Mucosa of rectum (tissue), 2 donors: ENCODE data around the gene OSBP2.

ENCODE experiments used
- H3K27ac ChIP-seq, 2 donors: one replicate each; pipeline ENCODE4 v1.7.0; 2013; ENCODE audit warnings: inconsistent platforms in 2 of 2, low read depth in 2 of 2, low read length in 2 of 2
- H3K27me3 ChIP-seq, 2 donors: one replicate each; pipeline ENCODE4 v1.7.0; 2013; ENCODE audit warnings: low read length in 2 of 2; ENCODE audit not compliant: control insufficient read depth in 2 of 2, insufficient read depth in 2 of 2
- H3K36me3 ChIP-seq, 2 donors: one replicate each; pipeline ENCODE4 v1.7.0; 2013; ENCODE audit warnings: low read length in 2 of 2; ENCODE audit not compliant: control insufficient read depth in 2 of 2, insufficient read depth in 2 of 2
- H3K4me1 ChIP-seq, 2 donors: one replicate each; pipeline ENCODE4 v1.7.0; 2013; ENCODE audit warnings: low read length in 2 of 2, mild to moderate bottlenecking in 1 of 2; ENCODE audit not compliant: control insufficient read depth in 2 of 2, insufficient read depth in 2 of 2
- H3K4me3 ChIP-seq, 2 donors: one replicate each; pipeline ENCODE4 v1.7.0; 2013; ENCODE audit warnings: low read length in 2 of 2
- H3K9ac ChIP-seq, 2 donors: one replicate each; pipeline ENCODE4 v1.7.0; 2013; ENCODE audit warnings: low read length in 2 of 2, low read depth in 1 of 2, mild to moderate bottlenecking in 1 of 2
- H3K9me3 ChIP-seq, 2 donors: one replicate each; pipeline ENCODE4 v1.7.0; 2013; ENCODE audit warnings: low read length in 2 of 2; ENCODE audit not compliant: control insufficient read depth in 2 of 2
- donor health status: healthy.
- donor health status: Normal muscosa, but diverticular disease.

Gene OSBP2

GRCh38 chr22:30884211-30885000, 189.7 kb downstream of the OSBP2 start:
- Histone ChIP-seq H3K4me1 (no peaks in the 10 kb centered on the region), H3K4me3 (no peak overlapping the region), H3K36me3 (no peaks in the 10 kb centered on the region), H3K27me3 (no peaks in the 10 kb centered on the region), H3K27ac (no peak overlapping the region), H3K9ac (no peak overlapping the region), H3K9me3 (no peaks in the 10 kb centered on the region)

DNA sequence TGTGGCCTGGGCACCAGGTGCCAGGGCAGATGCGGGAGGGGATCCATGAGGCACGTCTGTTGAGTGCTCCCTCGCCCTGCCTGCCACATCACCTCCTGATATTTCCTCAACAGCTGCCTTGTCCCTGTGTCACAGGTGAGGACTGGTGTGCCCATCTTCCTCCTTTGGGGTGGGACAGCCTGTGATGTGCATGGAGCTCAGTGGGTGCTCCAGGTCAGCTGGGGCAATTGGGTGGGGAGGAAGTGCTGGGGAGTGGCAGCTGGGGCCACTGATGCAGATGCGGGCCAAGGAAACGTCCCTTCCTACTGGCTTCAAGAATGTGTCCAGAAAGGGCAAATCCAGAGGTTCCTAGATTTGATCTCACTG, 190.3 kb downstream of the OSBP2 start:
- Histone ChIP-seq H3K27ac (no peak overlapping the region), H3K27me3 (no peaks in the 10 kb centered on the region), H3K36me3 (no peaks in the 10 kb centered on the region), H3K4me3 (no peak overlapping the region), H3K9me3 (no peaks in the 10 kb centered on the region), H3K4me1 (no peaks in the 10 kb centered on the region), H3K9ac (no peak overlapping the region)

GRCh38 chr22:30885591-30885990, 190.9 kb downstream of the OSBP2 start:
- Histone ChIP-seq H3K9ac (no peak overlapping the region), H3K9me3 (no peaks in the 10 kb centered on the region), H3K4me3 (no peak overlapping the region), H3K4me1 (no peaks in the 10 kb centered on the region), H3K36me3 (no peaks in the 10 kb centered on the region), H3K27me3 (no peaks in the 10 kb centered on the region), H3K27ac (no peak overlapping the region)

- no peaks in the 10 kb centered on the region for H3K27me3 ChIP-seq
- H3K9ac ChIP-seq = no peak overlapping the region
- H3K36me3 ChIP-seq = no peaks in the 10 kb centered on the region
- no peaks in the 10 kb centered on the region for H3K4me1 ChIP-seq
- no peak overlapping the region for H3K4me3 ChIP-seq
- no peak overlapping the region for H3K27ac ChIP-seq
- no peaks in the 10 kb centered on the region for H3K9me3 ChIP-seq
These were observed 192.8 kb downstream of the OSBP2 start for GRCh38 chr22:30887453-30887852.

DNA sequence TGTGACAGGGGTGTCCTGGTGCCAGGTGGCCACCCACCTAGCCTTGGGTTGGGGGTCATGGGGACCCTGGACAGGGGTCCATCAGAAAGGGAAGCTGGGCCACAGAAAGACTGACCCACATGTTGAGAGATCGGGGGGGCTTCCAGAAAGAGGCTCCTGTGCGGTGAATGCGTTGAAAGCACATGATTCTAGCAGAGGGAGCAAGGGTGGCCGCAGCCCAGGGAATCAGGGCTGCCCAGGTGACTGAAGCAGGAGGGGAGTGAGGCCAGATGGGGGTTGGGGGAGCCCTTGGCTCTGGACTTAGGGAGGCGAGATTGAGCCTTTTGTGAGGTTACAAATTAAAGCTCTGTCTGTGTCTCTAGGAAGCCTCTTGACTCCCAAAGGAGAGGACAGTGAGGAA, 193.2 kb downstream of the OSBP2 start:
- H3K27me3 ChIP-seq = no peaks in the 10 kb centered on the region
- H3K9me3 ChIP-seq = no peaks in the 10 kb centered on the region
- no peaks in the 10 kb centered on the region for H3K36me3 ChIP-seq
- no peak overlapping the region for H3K4me3 ChIP-seq
- no peaks in the 10 kb centered on the region for H3K4me1 ChIP-seq
- no peak overlapping the region for H3K27ac ChIP-seq
- no peak overlapping the region for H3K9ac ChIP-seq

- H3K4me1 ChIP-seq = no peaks in the 10 kb centered on the region
- H3K9me3 ChIP-seq = no peaks in the 10 kb centered on the region
- no peaks in the 10 kb centered on the region for H3K36me3 ChIP-seq
- H3K27ac ChIP-seq = no peak overlapping the region
- H3K4me3 ChIP-seq = no peak overlapping the region
- no peaks in the 10 kb centered on the region for H3K27me3 ChIP-seq
- H3K9ac ChIP-seq = no peak overlapping the region
These were observed 194.8 kb downstream of the OSBP2 start for GRCh38 chr22:30889268-30889995.

GRCh38 chr22:30889996-30890480, 195.4 kb downstream of the OSBP2 start:
- H3K27me3 ChIP-seq = no peaks in the 10 kb centered on the region
- no peaks in the 10 kb centered on the region for H3K4me1 ChIP-seq
- H3K9me3 ChIP-seq = no peaks in the 10 kb centered on the region
- H3K36me3 ChIP-seq = no peaks in the 10 kb centered on the region
- no peak overlapping the region for H3K27ac ChIP-seq
- no peak overlapping the region for H3K9ac ChIP-seq
- H3K4me3 ChIP-seq = no peak overlapping the region

DNA sequence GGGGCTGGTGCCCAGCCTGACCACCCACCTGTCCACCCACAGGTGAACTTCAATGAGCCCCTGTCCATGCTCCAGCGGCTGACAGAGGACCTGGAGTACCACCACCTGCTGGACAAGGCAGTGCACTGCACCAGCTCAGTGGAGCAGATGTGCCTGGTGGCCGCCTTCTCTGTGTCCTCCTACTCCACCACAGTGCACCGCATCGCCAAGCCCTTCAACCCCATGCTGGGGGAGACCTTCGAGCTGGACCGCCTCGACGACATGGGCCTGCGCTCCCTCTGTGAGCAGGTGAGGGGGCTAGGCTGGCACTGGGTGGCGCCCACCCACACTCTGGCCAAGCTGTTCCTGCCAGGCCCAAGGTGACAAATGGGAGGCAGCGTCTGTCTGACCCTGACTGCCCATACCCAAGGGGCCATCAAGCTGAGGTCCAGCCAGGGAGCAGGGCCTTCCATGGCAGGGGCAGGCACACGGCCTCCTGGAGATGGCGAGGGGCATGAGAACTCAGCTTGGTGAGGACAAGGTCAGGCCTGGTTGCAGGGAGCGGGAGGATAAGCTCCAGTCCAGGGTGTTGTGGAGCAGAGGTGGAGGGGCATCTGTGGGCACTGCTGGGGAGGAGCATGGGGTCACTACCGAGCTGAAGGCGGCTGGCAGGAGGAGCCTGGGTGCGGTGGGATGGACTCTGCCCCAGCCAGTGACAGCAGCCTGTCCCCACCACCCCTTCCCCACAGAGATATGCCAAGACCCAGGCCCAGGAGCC, 196.2 kb downstream of the OSBP2 start:
- no peak overlapping the region for H3K9ac ChIP-seq
- no peak overlapping the region for H3K27ac ChIP-seq
- H3K4me3 ChIP-seq = no peak overlapping the region
- H3K27me3 ChIP-seq = no peaks in the 10 kb centered on the region
- no peaks in the 10 kb centered on the region for H3K36me3 ChIP-seq
- H3K9me3 ChIP-seq = no peaks in the 10 kb centered on the region
- H3K4me1 ChIP-seq = no peaks in the 10 kb centered on the region

DNA sequence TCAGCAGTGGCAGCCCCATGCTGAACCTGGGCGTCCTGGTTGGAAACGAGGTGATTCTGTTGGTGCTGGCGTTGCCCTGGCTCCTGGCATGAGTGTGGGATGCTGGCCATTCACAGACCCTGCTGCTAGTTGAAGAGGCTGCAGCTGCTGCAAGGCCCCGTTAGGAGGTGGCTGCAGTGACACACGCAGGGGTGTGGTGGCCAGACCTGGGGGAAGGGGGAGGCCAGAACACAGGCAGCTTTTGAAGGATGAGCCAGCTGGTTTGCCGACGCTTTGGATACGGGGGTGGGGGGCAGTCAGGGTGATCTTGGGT, 196.7 kb downstream of the OSBP2 start:
- no peaks in the 10 kb centered on the region for H3K27me3 ChIP-seq
- H3K4me3 ChIP-seq = no peak overlapping the region
- no peak overlapping the region for H3K9ac ChIP-seq
- no peaks in the 10 kb centered on the region for H3K4me1 ChIP-seq
- H3K27ac ChIP-seq = no peak overlapping the region
- H3K36me3 ChIP-seq = no peaks in the 10 kb centered on the region
- H3K9me3 ChIP-seq = no peaks in the 10 kb centered on the region

GRCh38 chr22:30891781-30892180, 197.1 kb downstream of the OSBP2 start:
- Histone ChIP-seq H3K27me3 (no peaks in the 10 kb centered on the region), H3K36me3 (no peaks in the 10 kb centered on the region), H3K4me1 (no peaks in the 10 kb centered on the region), H3K4me3 (no peak overlapping the region), H3K9me3 (no peaks in the 10 kb centered on the region), H3K27ac (no peak overlapping the region), H3K9ac (no peak overlapping the region)
